ENCODE measurements around the gene IQCH. TPM values are rescaled to one million over a fixed set of nuclear protein-coding genes. Genes with fewer than 3 reads are reported as not detected.

IQCH gene
- total RNA-seq, 2 experiments from 2014 or later = 1.2 to 1.7 TPM

GRCh38 chr15:67462875-67463274 lies 208.3 kb downstream of the IQCH start:
- ATAC-seq (no peak), DNase-seq (no peak)
- CTCF ChIA-PET = interaction anchor here (1.4 kb wide), 1 partner anchor 373 kb away, joined by 5 read pairs; no protein-coding TSS in a partner anchor
- Mint-ChIP-seq H3K27ac (no peak overlapping the region), H3K4me3 (no peak overlapping the region), H3K36me3 (ENCODE audit: low read depth) (no peaks in the 10 kb centered on the region), H3K4me1 (ENCODE audit: low read depth) (no peaks in the 10 kb centered on the region), H3K27me3 (no peaks in the 10 kb centered on the region), H3K9me3 (no peaks in the 10 kb centered on the region)
- no peak for TF ChIP-seq CTCF (IDR thresholded peaks at IDR 0.05)
- POLR2A ChIA-PET = no interaction called here
- intact Hi-C loops (cut with micrococcal nuclease) = no loop called here

DNA sequence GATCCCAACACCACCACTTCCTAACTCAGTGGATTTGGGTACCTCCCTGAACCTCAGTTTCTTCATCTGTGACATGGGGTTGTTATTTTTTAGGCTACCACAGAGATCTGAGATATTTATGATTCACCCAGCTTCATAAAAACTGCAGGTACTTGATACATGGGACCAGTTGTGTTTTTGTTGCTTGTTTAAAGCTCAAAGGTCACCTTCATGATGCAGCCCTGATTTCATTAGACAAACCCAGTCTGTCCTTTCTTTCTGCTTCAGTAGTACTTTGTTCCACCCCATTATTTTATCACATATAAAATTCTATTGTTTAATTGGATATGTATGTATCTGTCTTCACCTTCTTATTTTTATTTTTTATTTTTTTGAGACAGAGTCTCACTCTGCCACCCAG lies 208.9 kb downstream of the IQCH start:
- ChIA-PET POLR2A (no interaction called here), CTCF (interaction anchor here (1.4 kb wide), 1 partner anchor 372 kb away, joined by 5 read pairs; no protein-coding TSS in a partner anchor)
- Mint-ChIP-seq H3K36me3 (ENCODE audit: low read depth) (no peaks in the 10 kb centered on the region), H3K27me3 (no peaks in the 10 kb centered on the region), H3K27ac (no peak overlapping the region), H3K4me3 (no peak overlapping the region), H3K4me1 (ENCODE audit: low read depth) (no peaks in the 10 kb centered on the region), H3K9me3 (no peaks in the 10 kb centered on the region)
- intact Hi-C loops (cut with micrococcal nuclease) = no loop called here
- ATAC-seq (no peak), DNase-seq (no peak)
- no peak for TF ChIP-seq CTCF (IDR thresholded peaks at IDR 0.05)

GRCh38 chr15:67465196-67465952 lies 210.8 kb downstream of the IQCH start:
- POLR2A ChIA-PET = no interaction called here
- Mint-ChIP-seq H3K4me1 (ENCODE audit: low read depth) (no peaks in the 10 kb centered on the region), H3K36me3 (ENCODE audit: low read depth) (no peaks in the 10 kb centered on the region), H3K27me3 (no peaks in the 10 kb centered on the region), H3K9me3 (no peaks in the 10 kb centered on the region), H3K4me3 (no peak overlapping the region), H3K27ac (no peak overlapping the region)
- no peak for ATAC-seq
- no peak for DNase-seq
- no peak for TF ChIP-seq CTCF (IDR thresholded peaks at IDR 0.05)
- intact Hi-C loops (cut with micrococcal nuclease) = no loop called here
- CTCF ChIA-PET = interaction anchor here (1.0 to 3.1 kb wide), 3 partner anchors 8 to 660 kb away, joined by 3 to 16 read pairs (median 3); no protein-coding TSS in a partner anchor

DNA sequence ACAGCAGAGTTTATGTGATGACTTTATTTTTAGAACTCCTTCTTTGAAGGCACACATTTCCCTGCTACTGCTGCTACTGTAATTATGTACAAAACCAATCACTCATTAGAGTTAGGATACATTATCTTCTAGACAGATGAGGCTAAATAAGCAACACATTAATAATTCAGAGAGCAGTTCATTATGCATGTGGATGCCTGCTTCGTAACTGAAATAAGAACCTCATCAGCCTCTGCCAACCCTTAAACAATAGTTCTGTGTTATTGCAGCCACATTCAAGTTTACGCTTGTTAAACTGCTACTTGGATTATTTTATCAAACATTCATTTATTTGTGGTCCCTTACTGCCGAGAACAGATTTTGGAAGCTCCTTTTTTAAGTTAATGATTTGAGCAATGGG lies 213.8 kb downstream of the IQCH start:
- no peaks in the 10 kb centered on the region for H3K9me3 Mint-ChIP-seq

More for the DNA sequence above, 213.8 kb downstream of the IQCH start:
- H3K4me3 Mint-ChIP-seq = no peak overlapping the region
- no peak for DNase-seq
- H3K27ac Mint-ChIP-seq = no peak overlapping the region
- H3K27me3 Mint-ChIP-seq = no peaks in the 10 kb centered on the region
- ATAC-seq = no peak
- POLR2A ChIA-PET = no interaction called here
- TF ChIP-seq CTCF (IDR thresholded peaks at IDR 0.05) = no peak
- CTCF ChIA-PET = interaction anchor here (0.9 to 1.9 kb wide), 2 partner anchors 10 to 11 kb away, joined by 5 to 6 read pairs; no protein-coding TSS in a partner anchor
- intact Hi-C loops (cut with micrococcal nuclease) = no loop called here
- no peaks in the 10 kb centered on the region for H3K4me1 Mint-ChIP-seq (ENCODE audit: low read depth)
- no peaks in the 10 kb centered on the region for H3K36me3 Mint-ChIP-seq (ENCODE audit: low read depth)
